Mucosa of gallbladder (tissue), 1 donor: ENCODE measurements around the gene ZFAND3. TPM values are rescaled to one million over a fixed set of nuclear protein-coding genes. Genes with fewer than 3 reads are reported as not detected.

Experiments used
- DNase-seq: peaks from one replicate; pipeline ENCODE4 v3.0.0-alpha.2; 2020; ENCODE audit warnings: low spot score
- total RNA-seq: library from RNA; stranded (reverse); gene quantifications from one replicate; pipeline ENCODE4 v1.2.1, GENCODE V29; 2021
- donor health status: DM: no; HTN: no; CAD: no.

Gene ZFAND3
- total RNA-seq, 1 donor from 2014 or later = 105 TPM

DNA sequence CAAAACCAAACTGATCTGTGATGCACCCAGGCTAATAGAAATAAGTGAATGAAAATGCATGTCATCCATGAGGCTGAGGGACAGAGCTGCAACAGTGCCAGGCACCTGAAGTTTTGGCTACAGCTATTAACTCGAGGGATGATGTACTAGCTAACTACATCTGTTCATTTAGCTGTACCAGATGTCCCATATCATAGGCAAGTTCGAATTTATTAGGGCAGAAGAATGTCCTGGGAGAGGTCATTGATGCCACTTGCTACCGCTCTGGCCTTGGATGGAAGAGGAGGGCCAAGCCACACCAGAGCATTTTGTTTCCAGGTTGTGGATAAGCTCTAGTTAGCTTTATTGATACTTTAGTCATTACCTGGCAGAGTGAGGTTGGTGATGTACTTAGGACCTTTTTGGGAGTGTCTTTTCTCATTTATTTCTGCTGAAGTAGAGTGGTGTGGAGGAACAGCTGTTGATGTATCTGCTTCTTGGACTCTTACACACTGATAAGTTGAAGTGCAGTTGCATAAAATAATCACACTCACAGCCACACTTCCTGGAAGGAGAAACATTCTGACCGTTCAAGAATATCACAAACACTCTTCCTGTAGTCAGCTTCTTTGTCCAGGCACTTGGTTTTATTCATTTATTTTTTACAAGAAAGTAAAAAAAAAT lies 8.2 kb downstream of the ZFAND3 start:
- no peak for DNase-seq

DNA sequence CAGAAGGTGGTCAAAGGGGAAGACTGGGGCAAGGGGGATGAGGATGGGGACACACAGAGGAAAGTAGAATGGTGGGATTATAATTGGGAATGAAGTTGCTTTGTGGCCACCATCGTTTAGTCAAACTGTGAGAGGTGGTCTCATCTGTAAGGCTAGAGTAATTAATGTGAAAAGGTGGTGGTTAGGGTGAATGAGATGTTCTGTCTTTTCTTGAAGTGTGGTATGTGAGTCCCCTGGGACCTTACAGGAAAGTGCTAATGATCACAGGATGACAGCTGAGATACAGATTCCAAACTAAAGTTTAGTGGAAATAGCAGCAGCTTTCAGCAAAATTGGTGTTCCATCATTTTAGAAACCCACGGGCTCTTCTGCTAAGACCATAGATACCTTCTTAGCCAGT lies 10.7 kb downstream of the ZFAND3 start:
- DNase-seq = no peak

DNA sequence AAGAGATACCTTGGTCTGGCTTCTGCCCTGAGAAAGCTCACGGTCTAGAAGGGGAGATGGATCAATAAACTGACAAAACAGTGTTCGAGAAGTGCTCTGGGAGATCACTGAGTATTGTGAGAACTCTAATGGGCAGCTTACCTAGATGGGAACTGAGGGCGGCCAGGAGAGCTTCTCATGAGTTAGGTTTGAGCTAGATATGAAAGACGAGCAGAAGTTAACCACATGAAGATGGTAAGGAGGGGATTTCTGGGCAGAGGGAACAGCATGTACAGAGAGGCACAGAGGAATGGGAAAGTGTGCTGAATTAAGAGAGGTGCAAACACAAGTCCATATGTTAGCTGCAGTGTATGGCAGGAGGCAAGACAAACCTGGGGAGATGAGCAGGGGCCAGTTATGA lies 11.9 kb downstream of the ZFAND3 start:
- no peak for DNase-seq

DNA sequence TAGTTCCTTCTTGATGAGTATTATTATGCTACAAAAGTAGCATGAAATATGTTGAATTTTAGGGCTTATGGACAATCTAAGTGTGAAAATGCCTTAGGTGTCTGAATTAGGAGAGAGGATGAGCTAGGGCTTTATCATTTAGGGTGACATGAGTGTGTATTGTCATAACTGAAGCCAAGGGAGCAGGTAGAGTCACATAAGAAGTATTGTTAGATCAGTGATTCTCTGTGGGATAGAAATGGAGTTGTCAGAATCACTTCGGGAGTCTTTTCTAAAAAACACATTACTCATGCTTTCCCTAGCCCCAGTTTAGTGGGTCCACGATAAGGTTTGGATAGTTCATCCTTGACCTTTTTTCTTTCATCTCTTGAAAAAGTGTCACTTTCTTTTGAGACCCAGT lies 16.4 kb downstream of the ZFAND3 start:
- DNase-seq = no peak

DNA sequence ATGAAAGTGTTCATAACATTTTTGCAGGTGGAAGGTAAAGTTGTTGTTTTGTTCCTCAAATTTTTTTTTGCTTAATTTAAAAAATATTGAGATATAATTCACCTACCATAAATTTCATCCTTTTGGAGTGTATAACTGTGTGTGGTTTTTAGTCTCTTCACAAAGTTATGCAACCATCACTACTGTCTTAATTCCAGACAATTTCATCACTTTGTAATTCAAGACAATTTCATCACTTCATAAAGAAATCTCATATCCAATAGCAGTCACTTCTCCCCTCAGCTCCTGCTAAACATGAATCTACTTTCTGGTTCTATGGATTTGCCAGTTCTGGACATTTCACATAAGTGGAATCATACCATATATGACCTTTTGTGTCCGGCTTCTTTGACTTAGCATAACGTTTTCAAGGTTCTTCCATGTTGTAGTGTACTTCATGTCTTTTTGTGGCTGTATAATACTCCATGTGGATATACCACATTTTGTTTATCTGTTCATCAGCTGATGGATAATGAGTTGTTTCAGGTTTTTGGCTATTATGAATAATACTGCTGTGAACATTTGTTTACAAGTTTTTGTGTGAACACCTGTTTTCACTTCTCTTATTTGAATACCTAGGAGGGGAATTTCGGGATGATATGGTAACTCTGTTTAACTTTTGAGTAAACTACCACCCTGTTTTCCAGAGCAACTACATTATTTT lies 18.8 kb downstream of the ZFAND3 start:
- DNase-seq = no peak

DNA sequence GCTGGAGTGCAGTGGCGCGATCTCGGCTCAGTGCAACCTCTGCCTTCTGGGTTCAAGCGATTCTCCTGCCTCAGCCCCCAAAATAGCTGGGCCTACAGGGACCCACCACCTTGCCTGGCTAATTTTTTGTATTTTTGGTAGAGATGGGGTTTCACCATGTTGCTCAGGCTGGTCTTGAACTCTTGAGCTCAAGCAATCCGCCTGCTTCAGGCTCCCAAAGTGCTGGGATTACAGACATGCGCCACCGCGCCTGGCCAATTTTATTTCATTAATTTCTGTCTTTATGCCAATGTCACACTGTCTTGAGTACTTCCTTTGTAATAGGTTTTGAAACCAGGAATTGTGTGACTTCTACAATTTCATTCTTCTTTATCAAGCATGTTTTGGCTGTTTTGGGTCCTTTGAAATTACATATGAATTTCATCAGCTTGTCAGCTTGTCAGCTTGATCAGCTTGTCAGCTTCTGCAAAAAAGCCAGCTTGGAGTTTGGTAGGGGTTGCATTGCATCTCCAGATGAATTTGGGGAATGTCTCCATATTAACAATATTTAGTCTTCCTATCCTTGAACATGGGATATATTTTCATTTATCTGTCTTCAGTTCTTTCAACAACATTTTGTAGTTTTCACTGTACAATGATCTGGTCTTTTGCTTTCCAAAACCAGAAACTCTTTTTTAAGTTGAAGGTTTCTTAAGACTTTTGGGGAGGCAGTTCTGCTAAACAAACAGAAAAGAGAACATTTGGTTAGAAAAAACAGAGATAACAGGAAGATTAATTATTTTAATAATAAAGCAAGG lies 20.8 kb downstream of the ZFAND3 start:
- no peak for DNase-seq

DNA sequence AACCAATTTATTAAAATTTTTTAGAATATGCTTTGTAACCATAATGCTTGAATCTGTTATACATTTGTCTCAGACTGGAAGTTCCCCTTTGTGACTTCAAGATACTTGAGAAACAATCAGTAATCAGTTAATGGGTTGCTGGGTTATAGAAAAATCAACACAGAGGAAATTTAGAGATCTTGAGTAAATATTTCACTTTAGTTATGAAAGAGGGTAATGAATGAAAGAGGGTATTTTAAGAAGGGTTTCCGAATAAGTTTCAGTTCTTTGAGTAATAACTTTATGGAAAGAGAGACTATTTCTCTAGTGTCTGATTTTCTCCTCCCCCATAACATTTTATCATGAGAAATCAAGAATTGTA lies 21.4 kb downstream of the ZFAND3 start:
- no peak for DNase-seq

DNA sequence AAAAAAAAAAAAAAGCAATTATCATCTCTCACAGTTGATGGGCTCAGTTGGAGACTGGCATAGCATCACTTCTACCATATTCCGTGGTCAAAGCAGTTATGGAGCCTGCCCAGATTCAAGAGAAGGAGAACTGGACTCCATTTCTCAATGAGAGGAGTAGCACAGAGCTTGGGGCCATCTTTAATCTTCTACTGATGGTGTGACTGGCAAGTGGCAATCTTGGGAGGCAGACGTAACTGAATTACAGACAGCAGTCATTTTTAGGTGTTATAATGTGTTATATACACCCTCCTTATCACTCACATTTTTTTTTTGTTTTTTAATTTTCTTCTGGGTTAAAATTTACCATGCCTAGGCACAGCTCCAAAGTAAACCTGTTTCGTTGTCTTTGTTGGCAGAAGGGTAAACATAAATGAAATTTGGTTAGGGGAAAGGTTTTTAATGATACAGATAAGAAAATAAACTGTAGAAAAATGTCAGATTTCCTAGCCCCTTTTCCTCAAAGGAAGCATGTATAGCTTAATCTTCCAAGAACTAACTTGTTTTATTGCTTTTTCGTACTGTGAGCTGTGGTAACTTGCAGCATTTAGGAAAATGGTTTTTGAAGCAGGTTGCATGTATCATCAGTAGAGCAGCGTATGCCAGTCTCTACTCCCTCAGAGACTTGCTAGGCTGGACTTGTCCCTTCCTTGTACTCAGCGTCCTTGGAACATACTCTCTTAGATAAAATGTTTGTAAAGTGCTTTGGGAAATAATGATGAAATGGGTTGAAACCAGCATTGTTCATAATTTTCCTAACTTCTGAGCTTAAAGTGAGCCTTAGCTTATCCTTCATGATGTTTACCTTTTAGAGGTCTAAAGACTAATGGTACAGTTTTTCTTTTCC lies 25.7 kb downstream of the ZFAND3 start:
- no peak for DNase-seq

DNA sequence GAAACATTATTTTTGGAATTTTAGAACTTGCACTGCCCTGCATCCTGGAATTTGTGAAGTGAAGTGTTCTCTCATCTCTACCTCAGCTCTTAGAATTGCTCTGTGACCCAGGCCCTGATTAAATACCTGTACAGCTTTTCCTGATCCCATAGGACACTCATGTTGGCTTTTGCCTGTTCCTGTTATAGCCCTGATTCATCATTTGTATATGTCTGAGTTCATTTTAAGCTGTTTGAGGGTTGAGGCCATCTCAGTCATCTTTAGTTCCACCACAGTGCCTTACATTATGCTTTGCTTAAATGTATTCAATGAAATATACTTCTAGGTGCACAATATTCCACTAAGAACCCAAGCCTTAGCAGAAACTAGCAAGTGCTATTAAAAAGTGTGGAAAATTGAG lies 26.4 kb downstream of the ZFAND3 start:
- no peak for DNase-seq

DNA sequence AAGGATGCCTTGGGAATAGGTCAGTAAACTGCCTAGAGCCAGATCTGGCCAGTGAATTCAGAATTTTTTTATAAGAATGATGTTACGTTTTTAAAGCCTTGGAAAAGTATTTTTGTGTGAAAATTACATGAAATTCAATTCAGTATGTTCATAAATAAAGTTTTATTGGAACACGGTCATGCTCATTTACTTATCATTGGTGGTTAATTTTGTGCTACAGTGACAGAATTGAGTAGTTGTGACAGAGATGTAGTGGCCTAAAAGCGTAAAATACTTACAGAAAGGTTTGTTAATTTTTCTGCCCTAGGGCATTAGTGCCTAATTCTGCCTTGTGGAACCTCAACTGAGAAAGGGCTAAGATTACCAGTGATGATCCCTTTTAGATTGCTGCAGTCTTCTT lies 28.2 kb downstream of the ZFAND3 start:
- no peak for DNase-seq

DNA sequence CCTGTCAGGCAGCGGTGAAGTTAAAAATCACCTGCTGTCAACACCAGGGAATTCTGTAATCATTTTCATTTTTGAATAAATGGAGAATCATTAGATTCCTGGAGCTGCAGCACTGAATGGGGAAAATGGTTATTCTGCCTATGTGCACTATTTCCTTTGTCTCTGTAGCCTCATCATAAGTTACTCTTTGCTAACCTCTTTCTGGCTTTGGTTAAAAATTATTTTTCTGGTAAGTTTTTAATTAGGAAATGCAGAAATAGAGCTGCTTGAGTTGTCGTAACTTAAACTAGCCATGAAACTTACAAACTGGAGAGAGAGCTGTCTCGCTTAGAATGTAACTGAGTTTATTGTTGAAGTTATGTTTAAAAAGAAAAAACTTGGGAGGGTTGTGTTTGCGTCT lies 28.8 kb downstream of the ZFAND3 start:
- no peak for DNase-seq

DNA sequence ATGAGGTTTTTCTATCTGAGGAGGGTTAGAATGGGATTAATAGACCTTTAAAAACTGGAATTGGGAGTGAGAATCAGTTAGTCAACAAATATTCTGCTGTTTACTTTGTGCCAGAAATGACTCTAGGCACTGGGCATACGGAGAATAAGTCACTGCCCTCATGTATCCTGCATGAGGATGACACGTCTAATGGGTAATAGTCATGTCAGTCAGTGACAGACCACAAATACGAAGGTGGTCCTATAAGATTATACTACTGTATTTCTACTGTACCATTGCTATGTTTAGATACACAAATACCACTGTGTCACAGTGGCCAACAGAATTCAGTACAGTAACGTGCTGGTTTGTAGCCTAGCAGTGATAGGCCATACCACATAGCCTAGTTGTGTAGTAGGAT lies 30.7 kb downstream of the ZFAND3 start:
- no peak for DNase-seq

DNA sequence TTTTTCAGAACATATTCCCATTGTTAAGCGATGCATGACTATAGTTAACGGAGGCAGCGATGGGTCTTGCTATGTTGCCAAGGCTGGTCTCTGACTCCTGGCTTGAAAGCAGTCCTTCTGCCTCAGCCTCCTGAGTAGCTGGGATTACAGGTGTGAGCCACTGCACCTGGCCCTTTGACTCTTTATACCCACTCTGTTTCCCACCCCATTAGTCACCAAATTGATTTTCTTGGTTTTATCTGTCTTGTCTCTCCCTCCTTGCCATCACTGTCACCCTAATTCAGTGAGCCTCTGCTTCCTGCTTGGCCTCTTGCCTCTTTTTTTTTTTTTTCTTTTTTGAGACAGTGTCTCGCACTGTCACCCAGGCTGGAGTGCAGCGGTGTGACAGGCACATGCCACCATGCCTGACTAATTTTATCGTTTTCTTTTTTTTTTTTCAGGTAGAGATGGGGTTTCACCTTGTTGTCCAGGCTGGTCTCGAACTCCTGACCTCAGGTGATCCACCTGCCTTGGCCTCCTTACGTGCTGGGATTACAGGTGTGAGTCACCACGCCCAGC lies 31.3 kb downstream of the ZFAND3 start:
- DNase-seq = no peak

DNA sequence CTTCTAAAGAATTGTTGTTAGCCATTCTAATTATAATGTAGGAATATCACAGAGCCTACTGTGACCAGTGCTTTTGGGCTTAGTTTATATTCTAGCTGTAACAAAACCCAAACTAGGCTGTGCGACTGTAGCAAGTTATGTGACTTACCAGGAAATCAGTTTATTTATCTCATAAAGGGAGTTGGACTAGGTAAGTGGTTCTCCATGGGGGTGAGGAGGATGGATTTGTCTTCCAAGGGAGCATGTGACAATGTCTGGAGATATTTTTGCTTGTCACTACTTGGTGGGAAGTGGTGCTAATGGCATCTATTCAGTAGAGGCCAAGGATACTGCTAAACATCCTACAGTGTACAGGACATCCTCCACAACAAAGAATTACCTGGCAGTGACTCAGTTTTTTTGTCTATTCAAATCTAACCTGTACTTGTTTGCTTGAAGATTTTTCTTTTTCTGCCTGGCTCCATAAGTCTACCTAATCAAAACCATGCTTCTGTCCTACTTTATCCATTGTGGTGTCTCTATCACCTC lies 32.5 kb downstream of the ZFAND3 start:
- no peak for DNase-seq

DNA sequence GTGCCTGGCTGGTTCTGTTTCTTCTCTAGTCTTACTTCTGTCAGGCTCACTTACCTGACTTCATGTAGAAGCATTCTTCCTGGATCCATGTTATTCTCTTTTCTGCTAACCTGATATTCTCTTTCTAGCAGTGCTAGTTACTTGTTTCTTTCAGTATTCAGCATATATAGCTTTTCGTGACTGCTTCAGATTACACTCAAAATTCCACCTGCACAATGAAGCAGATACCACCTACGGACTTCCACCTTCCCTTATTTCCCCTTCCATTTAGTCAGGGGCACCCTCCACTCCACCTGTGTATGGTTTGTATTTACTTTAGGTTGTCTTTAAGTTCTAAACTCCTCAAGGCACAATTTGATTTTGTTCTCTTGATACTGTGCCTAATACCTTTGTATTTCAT lies 36.8 kb downstream of the ZFAND3 start:
- DNase-seq = no peak

DNA sequence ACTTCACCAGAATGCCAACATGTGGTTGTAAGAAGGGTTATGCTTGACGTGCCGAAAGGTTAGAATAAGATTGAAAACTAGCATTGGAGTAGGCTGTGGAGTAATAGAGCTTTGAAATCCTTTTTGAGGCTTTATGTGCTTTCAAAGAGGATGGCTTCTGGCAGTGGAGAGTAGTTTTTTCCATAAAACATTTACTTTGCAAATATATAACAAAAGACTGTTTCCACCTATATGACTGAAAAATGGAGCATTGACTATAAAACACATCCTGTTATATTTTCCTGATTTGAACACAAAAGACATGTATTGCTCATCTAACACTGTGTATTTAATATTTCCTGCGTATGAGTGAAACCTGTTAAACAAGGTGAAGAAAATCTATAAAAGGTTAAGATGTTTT lies 38.8 kb downstream of the ZFAND3 start:
- DNase-seq = no peak

DNA sequence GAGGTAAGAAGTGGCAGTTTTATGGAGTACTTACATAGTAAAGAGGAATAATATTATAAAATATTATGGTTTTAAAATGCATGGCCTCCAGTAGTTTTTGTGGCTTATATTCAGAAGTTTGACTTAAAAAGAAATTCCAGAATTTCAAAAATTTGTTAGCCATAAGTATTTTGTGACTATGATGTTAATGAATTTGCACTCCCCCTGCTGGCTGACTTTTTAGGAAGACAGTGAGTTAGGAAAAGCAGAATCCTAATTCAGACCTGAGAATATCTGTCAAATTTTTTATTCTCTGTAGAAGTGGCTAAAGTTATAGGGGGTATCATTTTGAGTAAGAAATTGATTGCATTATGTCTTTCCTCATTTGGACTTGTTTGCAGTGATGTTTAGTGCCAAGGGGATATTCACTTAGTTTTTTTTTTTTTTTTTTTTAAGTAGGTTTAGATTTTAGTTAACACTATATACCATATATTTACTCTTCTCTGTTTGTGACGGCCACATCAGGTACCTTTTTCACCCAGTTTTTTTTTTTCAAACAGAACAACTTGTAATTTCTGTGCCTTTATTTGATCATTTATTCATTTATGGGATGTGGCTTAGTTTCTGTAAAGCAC lies 40.8 kb downstream of the ZFAND3 start:
- DNase-seq = peak; percentile 22

DNA sequence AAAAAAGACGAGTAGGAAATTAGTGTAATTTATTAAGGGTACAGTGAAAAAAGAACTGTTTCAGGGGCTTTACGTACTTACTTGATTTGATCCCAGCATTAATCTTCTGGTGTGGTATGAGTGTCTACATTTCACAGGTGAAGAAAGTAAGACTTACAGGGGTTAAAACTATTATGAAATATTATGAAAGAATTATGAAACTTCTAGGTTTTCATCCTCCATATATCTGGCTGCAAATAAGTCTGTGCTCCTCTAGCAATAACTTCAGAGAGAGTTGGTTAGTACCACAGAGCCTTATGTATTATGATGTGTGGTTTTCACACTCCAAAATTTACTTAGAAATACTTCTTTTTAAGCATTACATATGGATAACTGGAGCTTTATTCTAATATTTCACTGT lies 41.9 kb downstream of the ZFAND3 start:
- DNase-seq = no peak

DNA sequence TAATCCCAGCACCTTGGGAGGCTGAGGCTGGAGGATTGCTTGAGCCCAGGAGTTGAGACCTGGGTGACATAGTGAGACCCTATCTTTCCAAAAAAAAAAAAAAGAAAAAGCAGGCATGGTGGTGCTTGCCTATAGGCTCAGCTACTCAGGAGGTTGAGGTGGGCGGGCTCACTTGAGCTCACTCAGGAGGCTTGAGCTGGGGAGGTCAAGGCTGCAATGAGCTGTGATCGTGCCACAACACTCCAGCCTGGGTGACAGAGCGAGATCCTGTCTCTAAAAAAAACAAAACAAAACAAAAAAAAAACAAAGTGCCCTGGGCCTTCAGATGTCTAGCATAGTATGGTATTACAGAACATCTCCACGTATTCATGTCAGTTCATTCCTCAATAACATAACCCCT lies 42.9 kb downstream of the ZFAND3 start:
- no peak for DNase-seq

DNA sequence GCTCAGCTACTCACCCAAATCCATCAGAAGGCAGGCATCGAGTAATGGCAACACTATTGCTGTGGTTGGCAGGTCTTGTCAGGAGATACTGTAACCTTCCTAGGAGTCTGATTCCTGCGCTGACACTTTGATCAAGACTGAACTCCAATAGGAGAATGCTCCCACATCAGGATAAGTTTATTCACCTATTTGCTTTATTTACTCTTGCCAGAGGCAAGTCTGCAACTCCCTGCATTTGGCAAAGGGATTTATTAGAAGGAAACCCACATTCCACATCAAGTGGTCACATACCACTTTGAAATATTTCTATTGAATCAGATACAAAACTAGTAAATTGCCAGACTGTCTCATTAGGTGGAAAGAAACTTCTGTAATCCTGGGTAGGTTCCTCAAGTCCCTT lies 43.5 kb downstream of the ZFAND3 start:
- DNase-seq = no peak

DNA sequence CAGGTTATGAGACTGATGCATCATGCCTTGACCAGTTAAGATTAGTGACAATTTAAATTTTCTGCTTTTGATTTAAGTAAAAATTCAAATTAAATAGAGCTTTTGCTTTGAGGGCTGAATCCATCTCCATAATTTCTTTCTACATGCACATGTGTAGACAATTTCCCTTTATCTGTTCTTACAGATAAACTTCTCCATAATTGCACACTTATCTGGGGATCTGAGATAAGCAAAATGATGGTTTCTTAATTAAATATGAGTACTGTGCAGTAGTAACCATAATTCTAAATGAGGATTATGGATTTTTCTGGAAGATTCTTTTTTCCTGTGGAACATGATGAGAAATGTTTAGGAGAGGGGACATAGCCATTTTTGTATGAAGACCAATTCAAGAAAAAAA lies 44.7 kb downstream of the ZFAND3 start:
- DNase-seq = no peak
